Ovary (tissue), 9 donors: ENCODE data around the gene TNFRSF25. TPM values are rescaled to one million over a fixed set of nuclear protein-coding genes. Genes with fewer than 3 reads are reported as not detected.
A peak's percentile ranks its signal among the peaks of the same experiment; 100 is the strongest.

Source experiments
- DNase-seq, 5 donors: peaks; one replicate each; pipeline ENCODE4 v3.0.0-alpha.2; 2019 to 2020
- H3K27ac ChIP-seq, 2 donors: fragments of 200-600 bp; one replicate each; pipeline versions ENCODE4 v1.5.1 to v1.8.0; 2019 to 2022
- H3K27me3 ChIP-seq: fragments of 200-600 bp; one replicate; pipeline ENCODE4 v1.8.0; 2022
- H3K36me3 ChIP-seq: fragments of 200-600 bp; sonication (generic); one replicate; pipeline ENCODE4 v1.5.1; 2019
- H3K4me1 ChIP-seq: one replicate; pipeline ENCODE4 v1.8.1; 2013; ENCODE audit warnings: mild to moderate bottlenecking, moderate library complexity; ENCODE audit not compliant: insufficient read depth
- H3K4me3 ChIP-seq: fragments of 200-600 bp; sonication (generic); one replicate; pipeline ENCODE4 v1.5.1; 2017
- H3K9me3 ChIP-seq, 2 donors: fragments of 200-600 bp in 1 of 2; sonication (generic) in 1 of 2; one replicate each; pipeline versions ENCODE4 v1.5.1 to v1.8.1; 2013 to 2019; ENCODE audit warnings: mild to moderate bottlenecking in 1 of 2, moderate library complexity in 1 of 2
- CTCF ChIP-seq, 3 donors: fragments of 450-650 bp in 2 of 3; fragments of 200-600 bp in 1 of 3; IDR thresholded peaks; one replicate each; pipeline versions ENCODE4 v1.5.1 to v1.8.0; 2016 to 2022; ENCODE audit warnings: antibody characterized with exemption in 3 of 3, mild to moderate bottlenecking in 1 of 3
- EP300 ChIP-seq: sonication (generic); formaldehyde crosslinking; IDR thresholded peaks from one replicate; pipeline ENCODE4 v1.6.1; 2017; ENCODE audit warnings: antibody characterized with exemption
- POLR2A ChIP-seq: fragments of 450-650 bp; IDR thresholded peaks from one replicate; pipeline ENCODE4 v1.6.1; 2017; ENCODE audit warnings: antibody characterized with exemption, mild to moderate bottlenecking, moderate library complexity
- WGBS, 3 donors: extraction: QIAGEN DNeasy Blood & Tissue Kit in 1 of 3; methylation state at CpG; one replicate each; pipeline versions ENCODE4 v1.1.5 to v1.1.7; 2013 to 2017; 5-methylcytosine and 5-hydroxymethylcytosine counted together
- intact Hi-C, 4 donors: fragments of 100-400 bp; cut with DNase I; formaldehyde crosslinking; loops; one replicate each; pipeline versions ENCODE4 v1.11.0 to v1.15.1; 2022 to 2023
- polyA plus RNA-seq, 2 donors: library from polyadenylated mRNA; stranded (reverse); fragments of 200-250 nt in 1 of 2; fragments of 350-450 nt in 1 of 2; fragmentation: Illumina TruSeq in 1 of 2; extraction: RNeasy Lipid Tissue Mini Kit (QIAGEN cat#74804) in 1 of 2; gene quantifications; one replicate each; pipeline ENCODE4 v1.2.3, GENCODE V29; 2013 to 2014
- total RNA-seq, 7 donors: library from RNA; depleted of rRNA in 2 of 7; stranded (reverse); fragments of >200 nt in 2 of 7; fragmentation: NEBNext Ultra II Directional in 3 of 7; extraction: Animal tissue kit (Norgen Biotek cat#: 25700) in 3 of 7; gene quantifications; one replicate each; pipeline versions ENCODE4 v1.1.0 to v1.2.4, GENCODE V29; 2016 to 2023
- donor health status: DM: no; HTN: no; CAD: no; lungs with moderate emphysema.
- donor health status: DM: no; HTN: no; CAD: no.
- donor health status: Bipolar disorder and iron deficiency.
- donor health status: DM: yes; HTN: yes; CAD: no.
- donor health status: DM: no; HTN: no; CAD: no.
- donor health status: DM: yes; HTN: yes; CAD: no.

TNFRSF25 gene
- total and polyA plus RNA-seq, 9 donors, result 1.7 to 13.1 (median 7.7) TPM

GRCh38 chr1:6491081-6491449 lies 25.1 kb upstream of the TNFRSF25 start:
- peaks cover 3% of the 10 kb centered on the region for H3K4me1 ChIP-seq
- intact Hi-C loops, result loop anchor here in 1 of 4 donors (10.0 kb wide), 1 partner anchor 64 kb away; the partner anchor contains the start of genes NOL9 and TAS1R1
- TF ChIP-seq POLR2A (no peak), CTCF (IDR thresholded peaks at IDR 0.05) (no peak), EP300 (no peak)
- WGBS, 3 donors, result 27 to 45% (median 34%) methylated on average over 6 of the region's 6 CpGs
- no peak overlapping the region for H3K27ac ChIP-seq
- H3K27me3 ChIP-seq, result no peaks in the 10 kb centered on the region
- H3K9me3 ChIP-seq, result no peaks in the 10 kb centered on the region
- peak overlapping the region; percentile 65 for H3K4me3 ChIP-seq
- no peaks in the 10 kb centered on the region for H3K36me3 ChIP-seq
- DNase-seq, result no peak

- Histone ChIP-seq H3K36me3 (no peaks in the 10 kb centered on the region), H3K9me3 (no peaks in the 10 kb centered on the region), H3K4me3 (peak overlapping the region; percentile 65), H3K27ac (no peak overlapping the region), H3K27me3 (no peaks in the 10 kb centered on the region), H3K4me1 (peaks cover 3% of the 10 kb centered on the region)
- 1 to 3% (median 1%) methylated on average over 37 to 70 of the region's 70 CpGs for WGBS, 3 donors
- intact Hi-C loops, result loop anchor here in 1 of 4 donors (10.0 kb wide), 1 partner anchor 64 kb away; the partner anchor contains the start of genes NOL9 and TAS1R1
- DNase-seq, result peak; percentile 57 to 79 (median 61)
- no peak for TF ChIP-seq EP300
- no peak for TF ChIP-seq CTCF (IDR thresholded peaks at IDR 0.05)
- TF ChIP-seq POLR2A, result no peak
These were observed 24.5 kb upstream of the TNFRSF25 start for GRCh38 chr1:6490181-6491080.

- Histone ChIP-seq H3K4me1 (peaks cover 3% of the 10 kb centered on the region), H3K4me3 (peak overlapping the region; percentile 65), H3K9me3 (no peaks in the 10 kb centered on the region), H3K36me3 (no peaks in the 10 kb centered on the region), H3K27ac (no peak overlapping the region), H3K27me3 (no peaks in the 10 kb centered on the region)
- intact Hi-C loops, result loop anchor here (5.0 to 10.0 kb wide), 4 partner anchors 65 to 158 kb away; partner anchors contain the start of genes NOL9 (in 1 of the 4) and TAS1R1 (in 1 of the 4)
- WGBS, 3 donors, result 13 to 14% (median 13%) methylated on average over 20 to 21 of the region's 21 CpGs
- TF ChIP-seq EP300, result no peak
- TF ChIP-seq CTCF (IDR thresholded peaks at IDR 0.05), result peak; percentile 49 to 77 (median 59)
- TF ChIP-seq POLR2A, result no peak
- peak; percentile 45 to 75 (median 65) for DNase-seq
These were observed 23.8 kb upstream of the TNFRSF25 start for GRCh38 chr1:6489799-6490180.

- no peak overlapping the region for H3K27ac ChIP-seq
- TF ChIP-seq CTCF (IDR thresholded peaks at IDR 0.05) (no peak), EP300 (no peak), POLR2A (no peak)
- intact Hi-C loops, result loop anchor here (5.0 to 10.0 kb wide), 3 partner anchors 153 to 158 kb away; no protein-coding TSS in a partner anchor
- WGBS, 3 donors, result 75 to 80% (median 76%) methylated on average over 9 of the region's 9 CpGs
- H3K36me3 ChIP-seq, result no peaks in the 10 kb centered on the region
- H3K27me3 ChIP-seq, result no peaks in the 10 kb centered on the region
- H3K4me1 ChIP-seq, result peaks cover 3% of the 10 kb centered on the region
- no peak overlapping the region for H3K4me3 ChIP-seq
- H3K9me3 ChIP-seq, result no peaks in the 10 kb centered on the region
- no peak for DNase-seq
These were observed 23.4 kb upstream of the TNFRSF25 start for GRCh38 chr1:6489383-6489765.
